Mesothelial cell of epicardium (in vitro differentiated cells): ENCODE data around the gene ANKRD49. TPM values are rescaled to one million over a fixed set of nuclear protein-coding genes. Genes with fewer than 3 reads are reported as not detected.

ENCODE experiments used
- DNase-seq, 2 experiments: peaks; one replicate each; pipeline ENCODE4 v3.0.0; 2021; ENCODE audit warnings: low spot score in 2 of 2; ENCODE audit not compliant: unreplicated experiment in 2 of 2
- H3K27ac Mint-ChIP-seq: 2 replicates; pipeline ENCODE4 v1.8.0; 2021; ENCODE audit warnings: mixed read lengths
- H3K27me3 Mint-ChIP-seq: 2 replicates; pipeline ENCODE4 v1.8.0; 2021; ENCODE audit warnings: low read depth, mixed read lengths
- H3K36me3 Mint-ChIP-seq: 2 replicates; pipeline ENCODE4 v1.8.0; 2021; ENCODE audit warnings: mixed read lengths
- H3K4me1 Mint-ChIP-seq: 2 replicates; pipeline ENCODE4 v1.8.0; 2021; ENCODE audit warnings: mixed read lengths
- H3K4me3 Mint-ChIP-seq: 2 replicates; pipeline ENCODE4 v1.8.0; 2021; ENCODE audit warnings: mild to moderate bottlenecking, moderate library complexity, mixed read lengths
- H3K9me3 Mint-ChIP-seq: 2 replicates; pipeline ENCODE4 v1.8.0; 2021; ENCODE audit warnings: mixed read lengths
- total RNA-seq: library from RNA; stranded (reverse); gene quantifications from 3 replicates; pipeline ENCODE4 v1.2.1, GENCODE V29; 2021
- TF ChIP-seq, protein P1 (sequence below): fragments of 200-600 bp; sonication (generic); IDR thresholded peaks from one replicate; pipeline ENCODE4 v1.5.0; 2021; ENCODE audit warnings: antibody characterized with exemption; ENCODE audit not compliant: unreplicated experiment

ANKRD49 gene
- total RNA-seq, 1 donor from 2014 or later, result 16.6 TPM

DNA sequence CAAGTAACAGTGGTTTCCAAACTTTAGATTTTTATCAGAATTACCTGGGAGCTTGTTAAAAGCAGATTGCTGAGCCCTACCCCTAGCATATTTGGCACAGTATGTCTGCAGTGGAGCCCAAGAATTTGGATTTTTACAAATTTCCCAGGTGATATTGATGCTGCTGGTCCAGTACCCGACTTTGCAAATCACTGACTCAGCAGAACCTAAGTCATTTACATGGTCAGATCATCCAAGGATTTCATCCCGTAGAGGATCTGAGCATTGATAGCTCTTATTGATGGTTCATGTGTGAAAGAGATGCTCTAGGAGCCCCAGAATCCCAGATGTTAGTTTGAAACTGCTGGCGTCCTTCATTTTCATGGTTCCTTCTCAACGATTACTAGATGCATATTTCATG is 24.5 kb downstream of the ANKRD49 start:
- Mint-ChIP-seq H3K4me3 (no peak overlapping the region), H3K4me1 (peaks cover 5% of the 10 kb centered on the region), H3K36me3 (no peaks in the 10 kb centered on the region), H3K27ac (no peak overlapping the region), H3K9me3 (no peaks in the 10 kb centered on the region), H3K27me3 (peaks cover 7% of the 10 kb centered on the region)
- no peak for DNase-seq
- TF ChIP-seq, protein P1, sequence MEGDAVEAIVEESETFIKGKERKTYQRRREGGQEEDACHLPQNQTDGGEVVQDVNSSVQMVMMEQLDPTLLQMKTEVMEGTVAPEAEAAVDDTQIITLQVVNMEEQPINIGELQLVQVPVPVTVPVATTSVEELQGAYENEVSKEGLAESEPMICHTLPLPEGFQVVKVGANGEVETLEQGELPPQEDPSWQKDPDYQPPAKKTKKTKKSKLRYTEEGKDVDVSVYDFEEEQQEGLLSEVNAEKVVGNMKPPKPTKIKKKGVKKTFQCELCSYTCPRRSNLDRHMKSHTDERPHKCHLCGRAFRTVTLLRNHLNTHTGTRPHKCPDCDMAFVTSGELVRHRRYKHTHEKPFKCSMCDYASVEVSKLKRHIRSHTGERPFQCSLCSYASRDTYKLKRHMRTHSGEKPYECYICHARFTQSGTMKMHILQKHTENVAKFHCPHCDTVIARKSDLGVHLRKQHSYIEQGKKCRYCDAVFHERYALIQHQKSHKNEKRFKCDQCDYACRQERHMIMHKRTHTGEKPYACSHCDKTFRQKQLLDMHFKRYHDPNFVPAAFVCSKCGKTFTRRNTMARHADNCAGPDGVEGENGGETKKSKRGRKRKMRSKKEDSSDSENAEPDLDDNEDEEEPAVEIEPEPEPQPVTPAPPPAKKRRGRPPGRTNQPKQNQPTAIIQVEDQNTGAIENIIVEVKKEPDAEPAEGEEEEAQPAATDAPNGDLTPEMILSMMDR, result no peak

DNA sequence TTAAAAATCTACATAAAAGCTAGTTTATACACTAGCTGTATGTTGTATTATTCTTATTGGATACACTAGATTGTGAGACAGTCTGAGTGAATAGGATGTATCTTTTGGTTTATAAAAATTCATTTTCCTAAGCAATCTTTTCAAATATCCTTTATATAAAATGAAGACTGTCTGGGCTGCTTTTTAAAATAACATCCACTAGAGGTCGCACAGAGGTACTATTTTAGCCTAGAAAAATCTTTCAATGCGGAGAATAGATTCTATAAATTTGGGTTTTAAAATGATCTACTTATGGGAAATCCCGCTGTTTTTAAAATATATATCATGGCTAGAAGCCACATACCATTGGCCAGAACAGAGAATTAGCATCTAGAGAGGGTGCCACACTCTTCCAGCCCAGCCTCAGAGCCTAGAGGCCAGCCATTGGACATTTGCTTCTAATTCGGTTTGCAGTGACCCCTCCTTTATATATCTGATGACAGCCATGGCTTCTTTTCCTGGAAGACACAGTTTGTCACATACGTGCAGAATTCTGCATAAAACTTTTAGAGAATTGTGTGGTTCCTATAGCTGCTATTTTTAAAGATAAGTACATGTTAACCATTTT is 25.8 kb downstream of the ANKRD49 start:
- Mint-ChIP-seq H3K9me3 (no peaks in the 10 kb centered on the region), H3K36me3 (no peaks in the 10 kb centered on the region), H3K4me1 (peaks cover 15% of the 10 kb centered on the region), H3K4me3 (no peak overlapping the region), H3K27me3 (peaks cover 7% of the 10 kb centered on the region), H3K27ac (no peak overlapping the region)
- no peak for DNase-seq
- TF ChIP-seq, protein P1, result peak; percentile 69

DNA sequence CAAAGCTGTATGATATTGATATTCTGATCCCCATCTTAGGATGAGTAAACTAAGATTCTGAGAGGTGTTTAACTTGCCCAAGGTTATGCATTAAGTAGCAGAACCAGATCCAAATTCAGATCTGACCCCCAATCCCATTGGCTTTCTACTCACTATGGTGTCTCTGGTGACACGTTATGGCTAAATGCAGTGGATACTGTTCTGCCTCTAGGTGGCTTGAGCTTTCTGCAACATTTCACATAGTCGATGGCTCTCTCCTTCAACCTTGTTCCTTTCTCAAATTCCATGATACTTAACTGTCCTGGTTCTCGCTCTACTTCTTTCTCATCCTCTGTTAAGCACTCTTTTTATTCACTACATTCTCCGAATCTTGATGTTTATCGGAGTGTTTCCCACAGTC is 27.9 kb downstream of the ANKRD49 start:
- DNase-seq, result no peak
- no peaks in the 10 kb centered on the region for H3K27me3 Mint-ChIP-seq
- no peak overlapping the region for H3K4me3 Mint-ChIP-seq
- H3K27ac Mint-ChIP-seq, result no peak overlapping the region
- no peaks in the 10 kb centered on the region for H3K36me3 Mint-ChIP-seq
- TF ChIP-seq, protein P1, result no peak
- no peaks in the 10 kb centered on the region for H3K9me3 Mint-ChIP-seq
- H3K4me1 Mint-ChIP-seq, result peaks cover 33% of the 10 kb centered on the region

DNA sequence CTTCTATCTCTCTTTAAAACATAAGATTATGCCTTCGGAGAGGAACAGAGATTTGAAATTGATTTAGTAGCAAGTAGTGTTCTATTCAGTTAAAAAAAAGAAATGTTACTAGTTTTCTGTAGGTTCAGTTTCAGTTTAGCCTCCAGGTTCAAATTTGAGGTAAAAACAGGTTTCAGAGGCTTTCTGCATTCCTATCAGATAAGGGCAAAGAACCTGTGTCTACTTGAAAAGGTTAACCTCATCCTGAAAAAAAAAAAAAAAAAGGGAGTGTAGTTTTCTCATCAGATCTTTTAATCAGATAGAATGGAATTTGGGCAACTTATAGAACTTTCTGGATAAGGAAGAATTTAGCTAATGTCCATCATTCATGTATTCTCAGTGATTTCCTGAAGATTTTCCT is 30.6 kb downstream of the ANKRD49 start:
- DNase-seq, result no peak
- no peaks in the 10 kb centered on the region for H3K9me3 Mint-ChIP-seq
- H3K27ac Mint-ChIP-seq, result peak overlapping the region; percentile 44
- peaks cover 53% of the 10 kb centered on the region for H3K4me1 Mint-ChIP-seq
- TF ChIP-seq, protein P1, result no peak
- no peak overlapping the region for H3K4me3 Mint-ChIP-seq
- H3K36me3 Mint-ChIP-seq, result no peaks in the 10 kb centered on the region
- no peaks in the 10 kb centered on the region for H3K27me3 Mint-ChIP-seq

DNA sequence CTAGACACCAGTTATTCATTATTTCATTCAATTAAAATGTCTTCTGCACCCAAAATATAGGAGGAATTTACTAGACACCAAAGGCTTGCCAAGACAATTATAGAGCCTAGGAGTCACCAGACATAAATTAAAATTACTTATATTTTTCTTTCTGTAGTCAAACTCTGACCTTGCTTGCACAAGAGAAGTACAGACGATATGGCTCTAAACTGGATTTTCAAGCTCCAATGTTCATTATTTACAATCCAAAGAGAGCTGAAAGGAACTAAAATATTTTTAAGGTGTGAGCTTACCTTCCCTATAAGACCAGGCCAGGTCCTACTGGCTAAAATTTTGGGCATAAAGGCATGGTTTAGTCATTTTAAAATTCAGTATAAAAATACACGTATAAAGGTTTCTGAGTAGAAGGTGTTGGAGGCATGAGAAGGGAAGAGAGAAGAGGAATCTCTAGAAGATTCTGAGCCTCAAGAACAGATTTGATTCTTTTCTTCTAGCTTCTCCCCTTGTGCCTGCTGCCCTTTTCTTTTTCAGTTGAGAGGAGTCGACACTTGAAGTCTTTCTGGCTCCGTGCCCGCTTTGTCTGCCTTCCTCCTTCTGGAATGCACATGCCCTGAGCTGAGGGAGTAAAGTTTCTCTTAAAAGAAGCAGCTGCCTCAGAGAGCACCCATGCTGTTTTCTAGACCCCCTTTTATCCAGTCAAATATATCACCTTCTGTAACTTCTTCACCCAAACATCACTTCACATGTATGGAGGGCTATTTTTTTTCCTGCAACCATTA is 32.0 kb downstream of the ANKRD49 start:
- H3K36me3 Mint-ChIP-seq, result no peaks in the 10 kb centered on the region
- TF ChIP-seq, protein P1, result no peak
- no peaks in the 10 kb centered on the region for H3K9me3 Mint-ChIP-seq
- H3K4me1 Mint-ChIP-seq, result peaks cover 53% of the 10 kb centered on the region
- H3K27ac Mint-ChIP-seq, result peak overlapping the region; percentile 98
- DNase-seq, result peak; percentile 75 to 85
- H3K27me3 Mint-ChIP-seq, result no peaks in the 10 kb centered on the region
- peak overlapping the region; percentile 1 for H3K4me3 Mint-ChIP-seq
